Thyroid gland (tissue), 4 donors: ENCODE results near the gene SAMHD1. TPM values are rescaled to one million over a fixed set of nuclear protein-coding genes. Genes with fewer than 3 reads are reported as not detected.

Experiments used
- DNase-seq, 2 donors: peaks; one replicate each; pipeline ENCODE4 v3.0.0-alpha.2; 2019
- H3K27ac ChIP-seq, 3 donors: fragments of 200-600 bp; sonication (generic); 1 replicate in 2 of 3; 2 replicates in 1 of 3; pipeline ENCODE4 v1.5.1; 2016 to 2019; ENCODE audit warnings: mild to moderate bottlenecking in 1 of 3, moderate library complexity in 1 of 3
- H3K27me3 ChIP-seq: fragments of 200-600 bp; sonication (generic); one replicate; pipeline ENCODE4 v1.5.1; 2019
- H3K36me3 ChIP-seq, 2 donors: fragments of 200-600 bp; sonication (generic); one replicate each; pipeline ENCODE4 v1.5.1; 2016 to 2019
- H3K4me1 ChIP-seq, 2 donors: fragments of 200-600 bp; sonication (generic); one replicate each; pipeline ENCODE4 v1.5.1; 2017 to 2019
- H3K4me3 ChIP-seq, 3 donors: fragments of 200-600 bp; sonication (generic); replicated peaks in 1 of 3; 1 replicate in 2 of 3; 2 replicates in 1 of 3; pipeline ENCODE4 v1.5.1; 2016; ENCODE audit warnings: mild to moderate bottlenecking in 1 of 3
- H3K9me3 ChIP-seq: fragments of 200-600 bp; sonication (generic); one replicate; pipeline ENCODE4 v1.5.1; 2017
- POLR2A ChIP-seq, 2 donors: fragments of 450-650 bp; IDR thresholded peaks; one replicate each; pipeline ENCODE4 v1.6.1; 2017; ENCODE audit warnings: antibody characterized with exemption in 2 of 2, mild to moderate bottlenecking in 2 of 2, moderate library complexity in 1 of 2
- WGBS, 2 donors: methylation state at CpG; one replicate each; pipeline ENCODE4 v1.1.5; 2017; 5-methylcytosine and 5-hydroxymethylcytosine counted together
- intact Hi-C: fragments of 100-400 bp; cut with DNase I; formaldehyde crosslinking; loops from one replicate; pipeline ENCODE4 v1.15.1; 2023
- total RNA-seq, 4 donors: library from RNA; depleted of rRNA; stranded (reverse); fragments of >200 nt; gene quantifications; one replicate each; pipeline ENCODE4 v1.2.3, GENCODE V29; 2016
- TF ChIP-seq, protein P1 (sequence below), 6 experiments: fragments of 200-600 bp in 3 of 6; fragments of 450-650 bp in 3 of 6; sonication (generic) in 3 of 6; IDR thresholded peaks; one replicate each; pipeline ENCODE4 v1.5.1; 2016 to 2019; ENCODE audit warnings: antibody characterized with exemption in 6 of 6, mild to moderate bottlenecking in 2 of 6, inconsistent platforms in 1 of 6, moderate library complexity in 1 of 6

SAMHD1 gene
- total RNA-seq, 4 donors from 2014 or later: 60.6 to 227 (median 112) TPM

DNA sequence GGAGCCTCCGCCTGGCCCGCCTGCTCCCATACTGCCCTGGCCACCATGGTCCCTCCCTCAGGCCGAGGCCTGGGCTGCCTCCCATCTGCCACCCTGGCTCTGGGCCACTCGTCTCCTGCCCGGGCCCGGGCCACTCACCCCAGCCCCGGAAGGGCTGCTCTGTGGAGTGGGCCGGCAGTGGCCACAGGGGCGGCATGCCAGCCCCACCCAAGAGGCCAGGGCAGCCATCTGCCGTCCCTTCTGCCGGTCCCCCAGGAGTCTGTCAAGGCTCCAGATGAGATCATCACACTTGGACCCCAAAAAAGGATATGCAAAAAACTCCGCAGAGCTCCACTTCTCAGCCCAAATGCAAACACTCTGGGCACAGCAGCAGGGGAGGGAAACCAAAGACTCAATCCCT lies 99.3 kb downstream of the SAMHD1 start:
- H3K4me3 ChIP-seq: no peak overlapping the region
- DNase-seq: no peak
- intact Hi-C loops: no loop called here
- H3K27me3 ChIP-seq: no peaks in the 10 kb centered on the region
- H3K9me3 ChIP-seq: no peaks in the 10 kb centered on the region
- no peaks in the 10 kb centered on the region for H3K36me3 ChIP-seq
- WGBS, 2 donors: 50 to 62% methylated on average over 4 to 12 of the region's 12 CpGs
- peaks cover 31 to 79% of the 10 kb centered on the region in 2 donors for H3K4me1 ChIP-seq
- H3K27ac ChIP-seq: peak overlapping the region; percentile 42 to 79 (median 70)
- TF ChIP-seq, protein P1, sequence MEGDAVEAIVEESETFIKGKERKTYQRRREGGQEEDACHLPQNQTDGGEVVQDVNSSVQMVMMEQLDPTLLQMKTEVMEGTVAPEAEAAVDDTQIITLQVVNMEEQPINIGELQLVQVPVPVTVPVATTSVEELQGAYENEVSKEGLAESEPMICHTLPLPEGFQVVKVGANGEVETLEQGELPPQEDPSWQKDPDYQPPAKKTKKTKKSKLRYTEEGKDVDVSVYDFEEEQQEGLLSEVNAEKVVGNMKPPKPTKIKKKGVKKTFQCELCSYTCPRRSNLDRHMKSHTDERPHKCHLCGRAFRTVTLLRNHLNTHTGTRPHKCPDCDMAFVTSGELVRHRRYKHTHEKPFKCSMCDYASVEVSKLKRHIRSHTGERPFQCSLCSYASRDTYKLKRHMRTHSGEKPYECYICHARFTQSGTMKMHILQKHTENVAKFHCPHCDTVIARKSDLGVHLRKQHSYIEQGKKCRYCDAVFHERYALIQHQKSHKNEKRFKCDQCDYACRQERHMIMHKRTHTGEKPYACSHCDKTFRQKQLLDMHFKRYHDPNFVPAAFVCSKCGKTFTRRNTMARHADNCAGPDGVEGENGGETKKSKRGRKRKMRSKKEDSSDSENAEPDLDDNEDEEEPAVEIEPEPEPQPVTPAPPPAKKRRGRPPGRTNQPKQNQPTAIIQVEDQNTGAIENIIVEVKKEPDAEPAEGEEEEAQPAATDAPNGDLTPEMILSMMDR (IDR thresholded peaks at IDR 0.05): no peak
- no peak for TF ChIP-seq POLR2A (IDR thresholded peaks at IDR 0.05)

DNA sequence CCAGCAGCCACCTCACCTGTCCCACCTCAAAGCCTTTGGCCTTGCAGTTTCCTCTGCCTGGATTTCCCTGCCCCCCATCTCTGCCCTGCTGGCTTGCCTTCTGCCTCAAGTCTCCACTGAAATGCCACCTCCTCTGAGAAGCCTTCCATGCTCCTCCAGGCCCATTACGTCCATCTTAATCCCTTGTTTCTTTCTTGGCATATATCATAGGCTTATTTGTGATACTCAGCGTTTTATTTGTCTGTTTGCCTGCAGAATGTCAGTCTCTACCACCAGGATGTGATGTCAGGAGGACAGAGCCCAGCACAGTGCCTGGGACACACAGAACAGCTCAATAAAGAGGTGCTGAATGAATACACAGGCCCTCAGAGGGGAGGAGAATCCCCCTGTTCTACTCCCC lies 100.0 kb downstream of the SAMHD1 start:
- no peak overlapping the region for H3K4me3 ChIP-seq
- TF ChIP-seq POLR2A (IDR thresholded peaks at IDR 0.05): no peak
- TF ChIP-seq, protein P1 (IDR thresholded peaks at IDR 0.05): no peak
- intact Hi-C loops: no loop called here
- H3K4me1 ChIP-seq: peaks cover 32 to 79% of the 10 kb centered on the region in 2 donors
- peak overlapping the region; percentile 42 to 79 (median 70) for H3K27ac ChIP-seq
- H3K9me3 ChIP-seq: no peaks in the 10 kb centered on the region
- WGBS, 2 donors: 86 to 93% methylated on average over 2 of the region's 2 CpGs
- DNase-seq: no peak
- no peaks in the 10 kb centered on the region for H3K36me3 ChIP-seq
- no peaks in the 10 kb centered on the region for H3K27me3 ChIP-seq

DNA sequence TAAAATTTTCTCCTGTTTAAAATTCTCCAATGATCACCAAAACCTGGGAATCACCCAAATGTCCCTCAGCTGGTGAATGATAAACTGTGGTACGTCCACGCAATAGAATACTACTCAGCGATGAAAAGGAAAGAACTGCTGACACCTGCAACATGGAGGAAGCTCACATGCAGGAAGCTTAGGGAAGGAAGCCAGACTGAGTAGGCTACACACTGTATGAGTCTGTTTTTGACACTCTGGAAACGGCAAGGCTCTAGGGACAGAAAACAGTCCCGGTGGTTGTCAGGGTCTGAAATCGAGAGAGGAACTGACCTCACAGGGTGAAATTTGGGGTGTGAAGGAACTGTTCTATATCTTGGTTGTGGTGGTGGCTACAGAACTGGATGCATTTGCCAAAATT lies 100.7 kb downstream of the SAMHD1 start:
- TF ChIP-seq, protein P1 (IDR thresholded peaks at IDR 0.05): no peak
- TF ChIP-seq POLR2A (IDR thresholded peaks at IDR 0.05): no peak
- intact Hi-C loops: no loop called here
- Histone ChIP-seq H3K27me3 (no peaks in the 10 kb centered on the region), H3K4me1 (peaks cover 31 to 79% of the 10 kb centered on the region in 2 donors), H3K9me3 (no peaks in the 10 kb centered on the region), H3K27ac (no peak overlapping the region), H3K36me3 (no peaks in the 10 kb centered on the region), H3K4me3 (no peak overlapping the region)
- WGBS, 2 donors: 68 to 94% methylated on average over 6 of the region's 6 CpGs
- no peak for DNase-seq

DNA sequence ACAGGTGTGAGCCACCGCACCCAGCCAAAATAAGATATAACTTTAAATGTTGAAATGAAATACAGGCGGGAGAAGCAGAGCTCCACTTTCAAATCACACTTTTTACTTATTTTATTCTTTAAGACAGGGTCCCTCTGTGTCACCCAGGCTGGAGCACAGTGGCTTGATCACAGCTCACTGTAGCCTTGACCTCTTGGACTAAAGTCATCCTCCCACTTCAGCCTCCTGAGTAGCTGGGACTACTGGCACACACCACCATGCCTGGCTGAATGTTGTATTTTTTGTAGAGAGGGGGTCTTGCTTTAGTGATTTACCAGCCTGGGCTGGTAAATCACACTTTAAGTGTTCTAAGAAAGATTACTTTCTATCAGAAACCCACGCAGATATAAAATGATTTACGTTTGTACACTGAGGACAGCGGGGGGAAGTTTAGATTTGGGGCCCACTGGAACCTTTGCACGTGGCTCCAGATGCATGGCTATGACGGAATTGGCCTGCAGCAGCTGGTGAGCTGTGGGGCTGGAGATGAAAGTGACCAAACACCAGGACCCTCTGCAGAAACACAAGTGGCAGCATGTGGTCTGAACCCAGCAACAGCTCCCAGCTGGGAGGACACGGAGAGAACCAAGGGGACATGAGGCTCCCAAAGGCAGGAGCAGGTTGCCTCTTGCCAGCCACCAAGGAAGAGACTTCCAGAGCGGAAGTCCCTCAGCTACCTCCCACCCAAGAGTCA lies 102.0 kb downstream of the SAMHD1 start:
- H3K4me3 ChIP-seq: no peak overlapping the region
- H3K27me3 ChIP-seq: no peaks in the 10 kb centered on the region
- H3K27ac ChIP-seq: peak overlapping the region in 1 of 3 donors; percentile 27
- intact Hi-C loops: no loop called here
- H3K9me3 ChIP-seq: no peaks in the 10 kb centered on the region
- H3K36me3 ChIP-seq: no peaks in the 10 kb centered on the region
- TF ChIP-seq, protein P1 (IDR thresholded peaks at IDR 0.05): no peak
- no peak for TF ChIP-seq POLR2A (IDR thresholded peaks at IDR 0.05)
- WGBS, 2 donors: 86 to 93% methylated on average over 9 of the region's 9 CpGs
- H3K4me1 ChIP-seq: peaks cover 18 to 73% of the 10 kb centered on the region in 2 donors
- DNase-seq: no peak

DNA sequence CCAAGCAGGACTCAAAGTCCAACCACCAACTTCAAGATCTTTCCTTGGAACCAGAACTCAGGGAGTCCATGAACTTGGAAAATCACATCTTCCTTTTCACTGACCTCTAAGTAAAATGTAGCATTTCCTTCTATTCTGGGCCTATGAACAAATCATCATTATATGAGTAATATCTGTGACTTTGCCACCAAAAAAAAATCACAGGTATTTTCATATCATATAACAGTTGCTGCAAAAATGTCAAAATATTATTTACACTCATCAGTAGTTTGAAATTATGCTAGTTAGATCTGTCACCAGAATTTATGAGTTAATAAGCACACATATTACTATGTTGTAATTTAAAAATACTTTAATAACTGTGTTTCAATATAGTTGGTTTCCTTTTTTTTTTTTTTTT lies 102.8 kb downstream of the SAMHD1 start:
- Histone ChIP-seq H3K27me3 (no peaks in the 10 kb centered on the region), H3K4me1 (peaks cover 15 to 73% of the 10 kb centered on the region in 2 donors), H3K27ac (peak overlapping the region; percentile 48 to 82 (median 78)), H3K4me3 (no peak overlapping the region), H3K9me3 (no peaks in the 10 kb centered on the region), H3K36me3 (no peaks in the 10 kb centered on the region)
- DNase-seq: no peak
- intact Hi-C loops: no loop called here
- no peak for TF ChIP-seq POLR2A (IDR thresholded peaks at IDR 0.05)
- TF ChIP-seq, protein P1 (IDR thresholded peaks at IDR 0.05): no peak
